ENCODE data around the gene ATP5F1B. TPM values are rescaled to one million over a fixed set of nuclear protein-coding genes. Genes with fewer than 3 reads are reported as not detected.

The ATP5F1B gene
- total and polyA plus RNA-seq, 8 donors, result 126 to 299 (median 211) TPM

GRCh38 chr12:56678852-56679251 is 33.1 kb upstream of the ATP5F1B start:
- no peak for TF ChIP-seq CTCF (IDR thresholded peaks at IDR 0.05)
- FAIRE-seq, result no peak
- no peak for ATAC-seq
- Histone ChIP-seq H3K9me3 (no peaks in the 10 kb centered on the region), H3K27me3 (no peaks in the 10 kb centered on the region), H3K4me3 (no peak overlapping the region), H3K36me3 (peaks cover 0 to 3% (median 0%) of the 10 kb centered on the region in 3 donors), H3K4me1 (peaks cover 0 to 4% (median 0%) of the 10 kb centered on the region in 3 donors), H3K27ac (no peak overlapping the region)
- intact Hi-C loops (cut with DNase I), result no loop called here
- peak in 1 of 6 donors; percentile 8 for DNase-seq
- WGBS, 2 donors, result 86 to 91% methylated on average over 2 of the region's 2 CpGs

GRCh38 chr12:56677680-56678079 is 31.9 kb upstream of the ATP5F1B start:
- ATAC-seq, result no peak
- H3K4me1 ChIP-seq, result peaks cover 0 to 5% (median 0%) of the 10 kb centered on the region in 3 donors
- DNase-seq, result no peak
- no peaks in the 10 kb centered on the region for H3K9me3 ChIP-seq
- no peaks in the 10 kb centered on the region for H3K27me3 ChIP-seq
- intact Hi-C loops (cut with DNase I), result no loop called here
- peaks cover 0 to 3% (median 0%) of the 10 kb centered on the region in 3 donors for H3K36me3 ChIP-seq
- 52 to 62% methylated on average over 1 of the region's 1 CpG for WGBS, 2 donors
- FAIRE-seq, result no peak
- no peak for TF ChIP-seq CTCF (IDR thresholded peaks at IDR 0.05)
- no peak overlapping the region for H3K4me3 ChIP-seq
- H3K27ac ChIP-seq, result no peak overlapping the region

- TF ChIP-seq CTCF (IDR thresholded peaks at IDR 0.05), result no peak
- Histone ChIP-seq H3K27ac (no peak overlapping the region), H3K4me3 (no peak overlapping the region), H3K9me3 (no peaks in the 10 kb centered on the region), H3K36me3 (peaks cover 0 to 3% (median 0%) of the 10 kb centered on the region in 3 donors), H3K4me1 (peaks cover 3 to 12% (median 7%) of the 10 kb centered on the region in 3 donors), H3K27me3 (no peaks in the 10 kb centered on the region)
- intact Hi-C loops (cut with DNase I), result no loop called here
- no peak for FAIRE-seq
- 78 to 81% methylated on average over 11 of the region's 11 CpGs for WGBS, 2 donors
- peak in 1 of 4 donors; percentile 21 for ATAC-seq
- peak in 1 of 6 donors; percentile 8 for DNase-seq
These were observed 31.2 kb upstream of the ATP5F1B start for GRCh38 chr12:56676851-56677580.

GRCh38 chr12:56671608-56672007 is 25.8 kb upstream of the ATP5F1B start:
- Histone ChIP-seq H3K9me3 (no peaks in the 10 kb centered on the region), H3K27ac (peak overlapping the region in 1 of 4 donors; percentile 27), H3K4me1 (peaks cover 9 to 17% (median 15%) of the 10 kb centered on the region in 3 donors), H3K27me3 (no peaks in the 10 kb centered on the region), H3K4me3 (no peak overlapping the region), H3K36me3 (peaks cover 0 to 41% (median 14%) of the 10 kb centered on the region in 3 donors)
- no peak for TF ChIP-seq CTCF (IDR thresholded peaks at IDR 0.05)
- no peak for ATAC-seq
- intact Hi-C loops (cut with DNase I), result no loop called here
- WGBS, 2 donors, result 38 to 41% methylated on average over 2 of the region's 2 CpGs
- DNase-seq, result no peak
- FAIRE-seq, result peak; percentile 29

- intact Hi-C loops (cut with DNase I), result no loop called here
- Histone ChIP-seq H3K9me3 (no peaks in the 10 kb centered on the region), H3K4me1 (peaks cover 9 to 17% (median 15%) of the 10 kb centered on the region in 3 donors), H3K36me3 (peaks cover 0 to 48% (median 21%) of the 10 kb centered on the region in 3 donors), H3K27ac (no peak overlapping the region), H3K4me3 (no peak overlapping the region), H3K27me3 (no peaks in the 10 kb centered on the region)
- TF ChIP-seq CTCF (IDR thresholded peaks at IDR 0.05), result no peak
- FAIRE-seq (no peak), ATAC-seq (no peak), DNase-seq (peak in 2 of 6 donors; percentile 4 to 5)
- 83 to 85% methylated on average over 4 of the region's 4 CpGs for WGBS, 2 donors
These were observed 25.1 kb upstream of the ATP5F1B start for GRCh38 chr12:56670836-56671235.

Data from pancreas (tissue), 10 donors.